Non-pigmented ciliary epithelial cell (primary cell): ENCODE results near the gene FZD7.
A peak's percentile ranks its signal among the peaks of the same experiment; 100 is the strongest.

Source experiments
- DNase-seq: peaks from one replicate; pipeline ENCODE4 v3.0.0-alpha.2; 2010; ENCODE audit warnings: low read depth

The FZD7 gene

DNA sequence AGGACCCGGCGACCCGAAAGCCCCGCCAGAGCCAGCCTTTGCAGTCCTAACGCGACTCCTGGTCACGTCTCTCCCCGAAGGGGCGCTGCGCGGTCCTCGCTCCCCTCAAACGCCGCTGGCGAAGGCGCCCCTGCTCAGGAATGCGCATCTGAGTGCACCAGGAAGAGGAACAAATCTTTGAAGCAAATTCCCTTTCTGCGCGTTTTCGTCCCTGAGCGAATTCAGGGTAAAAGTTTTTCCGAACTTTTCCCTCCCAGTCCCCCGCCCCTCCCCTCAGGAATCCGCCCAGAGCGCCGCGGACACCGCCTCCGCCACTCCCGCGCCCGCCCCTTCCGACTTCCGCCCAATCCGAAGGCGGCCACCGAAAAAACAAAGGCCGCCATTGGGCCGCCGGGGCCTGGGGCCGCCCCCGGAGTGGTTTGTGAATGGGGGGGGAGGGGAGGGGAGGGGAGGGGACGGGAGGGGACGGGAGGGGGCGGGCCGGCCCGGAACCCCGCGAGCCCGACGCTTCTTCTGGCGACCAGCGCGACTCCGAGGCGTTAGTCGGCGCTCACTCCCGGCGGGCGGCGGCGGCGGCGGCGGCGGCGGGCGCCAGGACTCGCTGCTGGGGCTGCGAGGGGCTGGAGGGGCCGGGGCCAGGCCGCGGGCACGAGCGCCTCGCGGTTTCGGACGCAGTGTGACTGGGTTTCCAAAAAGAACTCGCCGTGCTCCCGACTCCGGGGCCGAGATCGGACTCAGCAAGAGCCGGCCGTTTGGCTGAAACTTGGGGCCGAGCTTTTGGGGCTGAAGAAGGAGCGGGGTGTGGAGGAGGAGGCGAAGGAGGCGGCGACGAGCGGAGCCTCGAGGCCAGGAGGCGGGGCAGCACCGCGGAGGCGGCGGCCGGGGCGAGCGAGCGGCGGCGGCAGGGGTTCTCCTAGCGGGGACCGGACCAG lies at the start of gene FZD7:
FZD7 (plus strand) TSS at position 539 of the 932 bp plus-strand sequence. CDS start 793 bp downstream, outside the sequence.
- peak; percentile 56 for DNase-seq

GRCh38 chr2:201984333-201984732 lies 49.3 kb upstream of the FZD7 start:
- no peak for DNase-seq

DNA sequence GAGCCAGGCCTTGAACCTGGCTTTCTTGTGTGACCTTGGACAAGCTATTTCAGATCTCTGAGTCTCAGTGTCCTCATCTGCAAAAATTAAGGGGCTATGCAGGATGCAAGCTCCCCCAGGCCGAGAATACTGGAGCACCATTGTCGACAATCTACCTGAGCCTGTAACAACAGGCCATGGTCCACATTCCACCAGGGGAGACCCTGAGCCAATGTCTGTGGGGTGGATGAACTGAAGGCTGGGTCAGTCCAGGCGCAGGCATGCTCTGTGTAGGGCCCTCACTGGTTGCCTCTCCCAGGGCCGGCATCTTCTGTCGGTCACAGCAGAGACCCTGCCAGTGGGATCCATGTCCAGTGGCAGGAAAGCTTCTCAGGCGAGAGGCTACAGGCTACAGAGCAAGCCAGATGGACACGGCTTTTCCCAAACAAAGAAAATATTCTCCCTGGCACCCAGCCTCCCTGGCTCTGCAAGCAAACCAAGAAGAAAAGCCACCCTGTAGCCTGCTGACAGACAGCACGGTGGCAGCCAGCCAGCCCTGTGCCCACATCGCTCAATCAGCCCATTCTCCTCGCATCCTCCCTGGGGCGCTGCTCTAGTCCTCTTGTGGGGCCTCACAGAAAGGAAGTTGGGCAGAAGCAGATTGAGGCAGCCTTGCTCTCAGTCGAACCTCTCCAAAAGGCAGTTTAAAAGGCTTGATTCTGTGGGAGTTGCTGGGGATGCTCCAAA lies 48.7 kb upstream of the FZD7 start:
- DNase-seq, result no peak

GRCh38 chr2:201985728-201986462 lies 47.8 kb upstream of the FZD7 start:
- no peak for DNase-seq

GRCh38 chr2:201986463-201986735 lies 47.3 kb upstream of the FZD7 start:
- no peak for DNase-seq

DNA sequence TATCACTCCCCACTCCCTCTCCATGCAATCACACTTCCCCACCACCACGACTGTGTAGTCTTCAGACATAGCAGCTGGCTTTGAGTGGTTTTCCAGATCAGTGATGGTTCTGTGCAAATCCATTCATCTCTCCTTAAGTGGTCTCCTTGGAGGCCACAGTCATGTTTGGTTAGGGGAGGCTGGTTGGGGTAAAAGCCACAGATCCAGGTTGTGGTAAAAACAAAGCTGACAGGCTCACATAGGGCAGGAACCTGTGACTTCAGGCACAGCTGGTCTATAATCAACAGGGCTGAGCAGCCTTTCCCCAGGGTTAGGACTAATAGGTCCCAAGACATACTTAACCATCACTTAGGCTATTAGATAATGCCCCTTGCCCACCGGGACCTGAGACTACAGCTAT lies 46.2 kb upstream of the FZD7 start:
- no peak for DNase-seq

GRCh38 chr2:201990069-201990468 lies 43.6 kb upstream of the FZD7 start:
- no peak for DNase-seq

GRCh38 chr2:201992960-201993359 lies 40.7 kb upstream of the FZD7 start:
- no peak for DNase-seq

GRCh38 chr2:201994973-201995638 lies 38.5 kb upstream of the FZD7 start:
- DNase-seq, result no peak

- no peak for DNase-seq
Observed at GRCh38 chr2:201996006-201996405, 37.6 kb upstream of the FZD7 start.

- DNase-seq, result no peak
Observed at GRCh38 chr2:201996679-201997314, 36.9 kb upstream of the FZD7 start.

GRCh38 chr2:201999279-201999678 lies 34.4 kb upstream of the FZD7 start:
- DNase-seq, result no peak

DNA sequence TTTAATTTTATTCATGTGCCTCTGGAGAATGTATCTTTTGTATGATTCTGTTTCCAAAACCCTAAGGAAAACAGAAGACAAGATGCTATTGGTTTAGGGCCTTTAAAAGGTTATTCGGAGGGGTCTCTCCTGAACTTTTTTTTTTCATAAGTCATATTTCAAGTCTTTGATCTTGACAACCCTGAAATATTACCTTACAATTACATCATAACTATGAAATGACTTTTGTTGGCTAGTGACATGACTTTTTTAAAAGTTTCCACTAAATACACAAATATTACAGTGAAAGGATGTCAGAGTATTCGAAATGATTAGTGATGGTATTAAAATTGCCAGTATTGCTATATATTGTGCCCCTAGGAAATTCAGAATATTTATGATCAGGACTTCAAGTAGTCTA lies 31.8 kb upstream of the FZD7 start:
- no peak for DNase-seq

DNA sequence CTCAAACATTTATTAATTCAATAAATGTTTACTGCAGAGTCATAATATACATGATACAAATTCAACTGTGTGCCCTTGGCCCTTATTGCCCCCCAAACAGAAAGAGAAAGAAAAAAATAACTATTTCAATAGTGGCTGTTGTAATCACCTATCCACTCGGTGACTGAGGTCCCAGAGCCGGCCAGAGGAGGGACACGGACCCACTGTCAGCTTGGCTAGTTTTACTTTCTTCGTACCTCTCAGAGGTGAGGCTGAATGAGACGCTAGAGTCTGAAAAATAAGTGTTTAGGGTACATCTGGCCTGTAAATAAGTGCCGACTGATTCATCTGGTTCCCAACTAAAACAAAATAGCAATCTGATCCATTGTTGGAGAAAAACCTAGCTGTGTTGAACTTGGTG lies 31.3 kb upstream of the FZD7 start:
- no peak for DNase-seq

- no peak for DNase-seq
Observed at GRCh38 chr2:202005272-202005887, 28.3 kb upstream of the FZD7 start.

GRCh38 chr2:202006301-202006700 lies 27.4 kb upstream of the FZD7 start:
- no peak for DNase-seq

DNA sequence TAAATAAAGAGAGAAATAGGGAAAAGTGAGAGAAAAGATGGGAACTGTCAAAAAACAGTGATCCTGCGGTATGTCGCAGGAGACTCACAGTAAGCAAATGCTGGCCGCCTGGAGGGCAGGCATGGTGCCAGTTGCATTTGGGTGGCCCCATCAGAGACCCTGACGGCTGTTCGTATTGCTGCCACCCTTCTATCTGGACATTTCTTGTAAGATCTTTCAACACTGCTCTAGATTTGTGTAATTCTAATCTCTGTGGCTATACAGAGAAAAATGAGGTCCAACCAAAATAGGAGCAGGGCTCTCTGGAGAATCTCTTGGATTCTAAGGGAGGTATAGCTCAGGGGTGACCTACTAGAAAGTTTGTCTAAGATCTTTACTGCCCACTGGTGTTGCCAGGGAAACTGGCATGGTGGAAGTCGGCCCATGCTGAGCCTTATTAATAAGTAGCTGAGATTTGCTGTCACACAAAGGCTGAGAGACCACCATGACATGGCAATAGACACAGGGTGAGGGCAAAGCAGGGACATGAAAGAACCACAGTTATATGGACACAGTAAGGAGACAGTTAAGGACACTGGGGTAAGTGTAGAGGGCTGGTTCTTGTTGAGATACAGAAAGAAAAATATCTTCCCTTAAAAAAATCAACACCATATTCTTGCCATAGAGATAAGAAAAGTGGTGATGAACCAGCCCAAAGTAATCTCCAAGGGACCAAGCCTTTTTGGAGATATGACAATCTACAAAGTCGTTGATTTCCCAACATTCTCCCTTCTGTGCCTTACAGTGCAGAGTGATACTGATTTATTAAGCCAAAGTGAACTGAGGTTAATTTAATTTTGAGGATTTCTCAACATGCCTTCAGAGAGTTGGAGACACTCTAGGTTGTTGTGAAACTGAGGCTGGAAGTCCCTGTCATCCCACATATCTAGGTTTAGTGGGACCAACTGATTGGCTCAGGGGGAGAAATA lies 26.4 kb upstream of the FZD7 start:
- no peak for DNase-seq

DNA sequence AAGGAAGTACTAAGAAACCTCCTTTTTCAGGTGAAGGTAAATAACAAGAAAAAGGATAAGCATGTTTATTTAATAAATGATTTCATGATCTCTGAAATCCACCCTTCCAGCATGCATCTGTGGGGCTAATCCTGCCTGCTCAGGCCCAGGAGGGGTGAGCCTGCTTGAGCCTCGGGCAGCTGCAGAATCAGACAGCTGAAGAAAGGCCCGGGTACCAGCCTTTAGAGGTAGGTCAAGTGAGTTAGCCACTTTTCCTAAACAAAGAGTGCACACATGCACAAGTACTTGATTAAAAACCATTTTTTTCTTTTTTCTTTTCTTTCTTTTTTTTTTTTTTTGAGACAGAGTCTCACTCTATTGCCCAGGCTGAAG lies 25.7 kb upstream of the FZD7 start:
- no peak for DNase-seq

DNA sequence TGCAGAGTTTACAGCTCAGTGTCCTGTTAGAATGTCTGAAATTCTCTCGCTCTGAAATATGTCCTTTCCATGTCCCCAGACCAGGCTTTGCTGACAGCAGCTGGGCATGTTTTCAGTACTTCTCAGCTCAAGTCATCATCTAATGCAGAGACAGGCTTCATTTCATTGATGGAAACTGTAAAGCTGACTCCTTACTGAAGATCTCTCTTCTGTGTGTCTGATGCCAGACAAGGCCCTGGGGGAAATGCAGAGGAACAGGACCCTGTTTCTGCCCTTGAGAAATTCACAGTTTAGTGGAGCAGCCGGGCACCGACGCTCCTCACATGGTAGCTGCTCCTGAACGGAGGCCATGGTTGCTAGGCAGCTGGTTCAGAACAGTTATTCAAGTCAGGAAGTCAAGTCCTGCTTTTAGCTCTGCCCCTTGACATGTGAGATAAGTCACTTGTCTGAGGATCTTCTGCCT lies 24.6 kb upstream of the FZD7 start:
- no peak for DNase-seq

DNA sequence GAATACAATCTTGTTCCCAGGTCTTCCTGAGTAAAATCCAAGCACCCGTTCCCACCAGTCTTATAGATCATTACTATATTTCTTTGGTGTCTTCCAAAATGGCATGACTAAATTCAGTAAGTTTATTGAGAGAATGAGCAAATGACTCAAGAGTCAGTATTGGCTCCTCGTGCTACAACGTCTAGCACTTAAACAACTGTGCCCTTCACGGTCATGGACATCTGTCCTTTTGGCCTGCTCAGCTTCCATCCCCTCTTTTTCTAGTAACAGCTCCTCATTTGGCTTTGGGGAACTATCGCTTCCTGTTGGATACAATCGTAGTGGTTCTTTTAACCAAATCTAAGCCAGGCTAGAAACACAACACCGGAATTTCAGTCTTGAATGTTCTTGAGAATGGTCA lies 24.1 kb upstream of the FZD7 start:
- no peak for DNase-seq
